ENCODE data around the gene C16orf87. TPM values are rescaled to one million over a fixed set of nuclear protein-coding genes. Genes with fewer than 3 reads are reported as not detected.

C16orf87 gene
- total and polyA plus RNA-seq, 2 experiments from 2014 or later: 41.0 to 45.1 TPM

GRCh38 chr16:46759309-46759708 is 71.7 kb downstream of the C16orf87 start:
- H3K9me3 ChIP-seq (ENCODE audit: low read depth): no peaks in the 10 kb centered on the region
- H3K27me3 ChIP-seq: no peaks in the 10 kb centered on the region
- no peak overlapping the region for H3K4me3 ChIP-seq
- TF ChIP-seq CTCF (IDR thresholded peaks at IDR 0.05; ENCODE audit: low read depth, low read length): no peak
- peak overlapping the region; percentile 95 for H3K27ac ChIP-seq
- DNase-seq (ENCODE audit: low read depth in 1 of 2, low spot score in 1 of 2): no peak
- no peaks in the 10 kb centered on the region for H3K36me3 ChIP-seq
- H3K4me1 ChIP-seq (ENCODE audit: low read depth): peaks cover 67% of the 10 kb centered on the region

DNA sequence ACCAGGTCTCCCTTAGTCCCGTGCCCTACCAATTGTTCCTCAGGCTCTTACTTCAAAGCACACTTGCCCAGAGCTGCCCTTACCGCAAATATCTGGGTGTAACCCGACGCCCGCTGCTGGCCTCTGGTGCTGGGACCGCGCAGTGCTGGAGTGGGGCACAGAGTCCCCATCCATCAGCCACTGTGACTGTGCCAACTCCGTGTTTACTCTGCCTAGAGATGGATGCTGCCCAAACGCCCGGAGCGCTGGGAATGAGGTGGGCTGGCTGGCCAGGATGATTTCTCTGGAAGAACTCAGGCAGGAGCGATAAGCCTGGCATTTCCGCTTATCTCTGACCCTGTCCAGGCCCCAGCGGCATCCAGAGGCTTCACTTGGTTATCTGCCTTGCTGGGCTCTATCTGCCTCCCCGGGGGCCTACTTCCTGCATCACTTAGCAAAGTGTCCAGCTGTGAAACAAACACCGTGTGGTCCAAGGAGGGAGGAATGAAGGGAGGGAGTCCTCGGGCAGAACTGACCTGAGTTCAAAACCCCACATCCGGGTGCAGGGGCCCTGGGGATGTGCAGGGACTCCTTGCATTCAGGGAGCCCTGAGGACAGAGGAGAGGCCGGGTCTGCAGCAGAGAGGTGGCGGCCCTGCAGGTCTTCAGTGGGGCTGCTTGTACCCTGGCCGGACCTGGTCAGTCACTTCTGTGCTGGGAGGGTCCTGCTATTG is 73.5 kb downstream of the C16orf87 start:
- Histone ChIP-seq H3K4me1 (ENCODE audit: low read depth) (peaks cover 71% of the 10 kb centered on the region), H3K27me3 (no peaks in the 10 kb centered on the region), H3K4me3 (peak overlapping the region; percentile 17), H3K27ac (peak overlapping the region; percentile 95), H3K9me3 (ENCODE audit: low read depth) (no peaks in the 10 kb centered on the region), H3K36me3 (no peaks in the 10 kb centered on the region)
- DNase-seq (ENCODE audit: low read depth in 1 of 2, low spot score in 1 of 2): peak; percentile 55 to 90
- TF ChIP-seq CTCF (IDR thresholded peaks at IDR 0.05; ENCODE audit: low read depth, low read length): no peak

GRCh38 chr16:46756772-46757171 is 74.2 kb downstream of the C16orf87 start:
- Histone ChIP-seq H3K4me1 (ENCODE audit: low read depth) (peaks cover 69% of the 10 kb centered on the region), H3K36me3 (no peaks in the 10 kb centered on the region), H3K27ac (peak overlapping the region; percentile 95), H3K27me3 (no peaks in the 10 kb centered on the region), H3K9me3 (ENCODE audit: low read depth) (no peaks in the 10 kb centered on the region), H3K4me3 (peak overlapping the region; percentile 17)
- no peak for TF ChIP-seq CTCF (IDR thresholded peaks at IDR 0.05; ENCODE audit: low read depth, low read length)
- no peak for DNase-seq (ENCODE audit: low read depth in 1 of 2, low spot score in 1 of 2)

DNA sequence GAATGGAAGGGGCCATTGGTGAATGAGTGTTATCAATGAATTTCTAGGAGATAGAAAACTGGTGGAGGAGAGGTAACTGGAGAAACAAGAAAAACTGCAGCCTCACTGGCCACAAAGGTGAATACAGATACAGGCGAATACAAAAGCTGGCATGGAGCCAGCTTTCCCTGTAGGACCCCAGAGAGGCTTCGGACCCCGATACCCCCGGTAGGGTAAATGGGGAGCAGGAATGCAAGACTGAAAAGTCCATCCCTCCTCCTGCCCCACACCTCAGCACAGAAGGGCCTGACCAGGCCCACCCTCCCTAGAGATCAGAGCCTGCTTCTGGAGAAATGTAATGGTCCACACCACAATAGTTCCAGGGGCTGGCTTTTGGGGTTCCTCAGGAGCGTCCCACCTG is 78.0 kb downstream of the C16orf87 start:
- no peak for DNase-seq (ENCODE audit: low read depth in 1 of 2, low spot score in 1 of 2)
- no peak for TF ChIP-seq CTCF (IDR thresholded peaks at IDR 0.05; ENCODE audit: low read depth, low read length)
- H3K27ac ChIP-seq: peak overlapping the region; percentile 95
- no peaks in the 10 kb centered on the region for H3K9me3 ChIP-seq (ENCODE audit: low read depth)
- H3K36me3 ChIP-seq: peaks cover 11% of the 10 kb centered on the region
- peaks cover 82% of the 10 kb centered on the region for H3K4me1 ChIP-seq (ENCODE audit: low read depth)
- H3K4me3 ChIP-seq: no peak overlapping the region
- H3K27me3 ChIP-seq: no peaks in the 10 kb centered on the region

GRCh38 chr16:46751381-46751780 is 79.6 kb downstream of the C16orf87 start:
- DNase-seq (ENCODE audit: low read depth in 1 of 2, low spot score in 1 of 2): no peak

More at GRCh38 chr16:46751381-46751780, 79.6 kb downstream of the C16orf87 start:
- Histone ChIP-seq H3K4me1 (ENCODE audit: low read depth) (peaks cover 82% of the 10 kb centered on the region), H3K27me3 (no peaks in the 10 kb centered on the region), H3K4me3 (no peak overlapping the region), H3K36me3 (peaks cover 11% of the 10 kb centered on the region), H3K27ac (peak overlapping the region; percentile 100), H3K9me3 (ENCODE audit: low read depth) (no peaks in the 10 kb centered on the region)
- TF ChIP-seq CTCF (IDR thresholded peaks at IDR 0.05; ENCODE audit: low read depth, low read length): no peak

Measured in cardiac muscle cell (in vitro differentiated cells and primary cell).